K562 (cell line): ENCODE data around the gene NUP88. TPM values are rescaled to one million over a fixed set of nuclear protein-coding genes. Genes with fewer than 3 reads are reported as not detected.

ENCODE experiments used
- GABPB1 ChIP-seq: sonication (generic); formaldehyde crosslinking; IDR thresholded peaks from 2 replicates; pipeline ENCODE4 v1.8.0; 2022; ENCODE audit warnings: mild to moderate bottlenecking, missing genetic modification reagents
- HSF4 ChIP-seq: fragments of 250-450 bp; sonication (Bioruptor Pico); IDR thresholded peaks from 2 replicates; pipeline ENCODE4 v2.1.2; 2022; ENCODE audit warnings: mild to moderate bottlenecking, moderate library complexity, borderline replicate concordance
- ILF3 ChIP-seq: fragments of 450-650 bp; IDR thresholded peaks from 2 replicates; pipeline ENCODE4 v1.6.1; 2018; ENCODE audit warnings: antibody characterized with exemption, mild to moderate bottlenecking, moderate library complexity, borderline replicate concordance
- KAT2B ChIP-seq: IDR thresholded peaks from one replicate; pipeline ENCODE4 v1.6.1; 2012; ENCODE audit warnings: low read depth, mild to moderate bottlenecking, control low read depth, inconsistent platforms, low read length, moderate library complexity
- MTA3 ChIP-seq: fragments of 450-650 bp; formaldehyde crosslinking; IDR thresholded peaks from 2 replicates; pipeline ENCODE4 v1.6.1; 2017; ENCODE audit warnings: mild to moderate bottlenecking, borderline replicate concordance
- PHF8 ChIP-seq: fragments of 200-600 bp; sonication (generic); IDR thresholded peaks from 2 replicates; pipeline ENCODE4 v1.6.1; 2012; ENCODE audit warnings: mixed run types, mild to moderate bottlenecking, inconsistent platforms, low read length, moderate library complexity, borderline replicate concordance
- PTRF ChIP-seq: fragments of 450-650 bp; IDR thresholded peaks from 2 replicates; pipeline ENCODE4 v1.6.1; 2016; ENCODE audit warnings: mild to moderate bottlenecking, missing genetic modification characterization, missing compliant biosample characterization
- SMC3 ChIP-seq: conservative IDR thresholded peaks from 2 replicates; pipeline ENCODE4 v1.6.1; 2011; ENCODE audit warnings: low read depth, low read length, improper control_type of control experiment; ENCODE audit not compliant: insufficient read depth
- SRF ChIP-seq, 2 experiments: fragments of 250-450, 450-650 bp in 1 of 2; sonication (Bioruptor Pico) in 1 of 2; sonication (generic) in 1 of 2; formaldehyde crosslinking; IDR thresholded peaks; 2 replicates each; pipeline versions ENCODE4 v1.5.0 to v1.5.1; 2020 to 2022; ENCODE audit warnings: mild to moderate bottlenecking in 1 of 2, missing genetic modification reagents in 1 of 2
- ZNF232 ChIP-seq: sonication (generic); formaldehyde crosslinking; IDR thresholded peaks from 2 replicates; pipeline ENCODE4 v1.8.0; 2022; ENCODE audit warnings: mild to moderate bottlenecking, missing genetic modification reagents
- ZNF311 ChIP-seq: fragments of 250-450 bp; sonication (Bioruptor Pico); IDR thresholded peaks from 2 replicates; pipeline ENCODE4 v1.4.0; 2020; ENCODE audit warnings: mild to moderate bottlenecking, moderate library complexity
- ZNF551 ChIP-seq: fragments of 250-450 bp; sonication (Bioruptor Pico); IDR thresholded peaks from 2 replicates; pipeline ENCODE4 v1.5.0; 2021; ENCODE audit warnings: mild to moderate bottlenecking, moderate library complexity
- polyA plus RNA-seq, 8 experiments: library from polyadenylated mRNA; depleted of rRNA in 4 of 8; stranded (reverse) in 5 of 8; unstranded in 3 of 8; fragments of >200 nt; fragmentation: Nextera tagmentation in 2 of 8; fragmentation: Illumina TruSeq in 1 of 8; extraction: Ambion mirVana in 2 of 8; extraction: Trizol in 1 of 8; gene quantifications; 2 replicates each; pipeline versions ENCODE4 v1.2.1 to v1.2.3, GENCODE V29; 2011 to 2014; ENCODE audit warnings: inconsistent platforms in 1 of 8, missing spikeins in 1 of 8
- total RNA-seq, 7 experiments: library from RNA; depleted of rRNA in 6 of 7; stranded (reverse); fragments of >200 nt in 6 of 7; fragmentation: Illumina TruSeq in 2 of 7; extraction: Trizol in 2 of 7; gene quantifications; 2 replicates each; pipeline versions ENCODE4 v1.2.1 to v1.2.3, GENCODE V29; 2011 to 2021; ENCODE audit warnings: low replicate concordance in 1 of 7
- TF ChIP-seq, protein P1 (sequence below): sonication (generic); formaldehyde crosslinking; IDR thresholded peaks from 2 replicates; pipeline ENCODE4 v1.5.0; 2020; ENCODE audit warnings: missing genetic modification reagents
- TF ChIP-seq, protein P2 (sequence below), 2 experiments: IDR thresholded peaks; 2 replicates each; pipeline ENCODE4 v1.6.1; 2011; ENCODE audit warnings: borderline replicate concordance in 1 of 2, control low read depth in 1 of 2, low read depth in 1 of 2, low read length in 1 of 2, mild to moderate bottlenecking in 1 of 2, mixed read lengths in 1 of 2, moderate library complexity in 1 of 2; ENCODE audit not compliant: insufficient read depth in 1 of 2, insufficient read length in 1 of 2, poor library complexity in 1 of 2, severe bottlenecking in 1 of 2; ENCODE audit errors: extremely low read depth in 1 of 2
- TF ChIP-seq, protein P3 (sequence below): sonication (generic); formaldehyde crosslinking; IDR thresholded peaks from 2 replicates; pipeline ENCODE4 v1.8.0; 2022; ENCODE audit warnings: mild to moderate bottlenecking, missing genetic modification reagents
- TF ChIP-seq, protein P4 (sequence below): fragments of 200-800 bp; sonication (Bioruptor generic); IDR thresholded peaks from 2 replicates; pipeline ENCODE4 v1.6.1; 2017; ENCODE audit warnings: missing genetic modification characterization, missing compliant biosample characterization
- TF ChIP-seq, protein P5 (sequence below), 2 experiments: fragments of 450-650 bp; IDR thresholded peaks; 2 replicates each; pipeline ENCODE4 v1.6.1; 2016

Gene NUP88
- total and polyA plus RNA-seq, 9 of the 15 experiments (the other 6 are each of a cell fraction or from before 2014, with no cell fraction given): 59.9 to 160 (median 119) TPM

DNA sequence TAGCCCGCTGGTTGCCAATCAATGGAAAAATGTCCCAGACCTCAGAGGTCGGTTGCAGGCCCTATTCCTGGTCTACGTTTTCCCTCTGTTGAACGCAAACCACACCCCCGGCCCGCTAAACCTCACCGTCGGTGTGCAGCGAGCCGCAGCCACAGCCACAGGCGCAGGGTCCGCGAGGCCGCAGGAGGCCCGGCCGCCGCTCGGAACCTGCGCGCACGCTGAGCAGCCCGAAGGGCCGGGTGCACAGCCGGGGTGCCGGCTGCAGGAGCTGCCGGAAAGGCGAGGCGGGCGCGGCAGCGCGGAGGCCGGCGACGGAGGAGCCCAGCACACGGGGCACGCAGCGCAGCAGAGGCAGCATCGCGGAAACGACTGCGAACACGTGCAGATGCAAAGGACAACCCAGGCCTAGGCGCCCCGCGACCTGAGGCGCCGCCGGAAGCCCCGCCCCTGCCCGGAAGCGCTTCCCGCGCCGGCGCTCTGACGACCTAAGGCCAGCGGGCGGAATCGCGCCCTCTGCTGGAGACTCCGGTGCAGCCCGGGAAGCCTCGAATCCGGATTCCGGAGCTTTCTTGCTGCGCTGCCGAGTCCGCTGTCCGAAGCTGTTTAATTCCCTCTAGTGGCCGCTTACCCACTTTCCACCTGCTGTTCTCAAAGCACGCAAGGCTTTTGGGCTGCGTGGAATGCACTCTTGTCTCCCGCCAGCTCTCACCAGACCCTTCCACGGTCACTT lies 19.4 kb upstream of the NUP88 start, which contains the start of gene C1QBP (continued):
- TF ChIP-seq, protein P1, sequence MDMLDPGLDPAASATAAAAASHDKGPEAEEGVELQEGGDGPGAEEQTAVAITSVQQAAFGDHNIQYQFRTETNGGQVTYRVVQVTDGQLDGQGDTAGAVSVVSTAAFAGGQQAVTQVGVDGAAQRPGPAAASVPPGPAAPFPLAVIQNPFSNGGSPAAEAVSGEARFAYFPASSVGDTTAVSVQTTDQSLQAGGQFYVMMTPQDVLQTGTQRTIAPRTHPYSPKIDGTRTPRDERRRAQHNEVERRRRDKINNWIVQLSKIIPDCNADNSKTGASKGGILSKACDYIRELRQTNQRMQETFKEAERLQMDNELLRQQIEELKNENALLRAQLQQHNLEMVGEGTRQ: no peak
- TF ChIP-seq KAT2B (no peak), GABPB1 (CRISPR knock-in tag) (peak; percentile 86), ZNF311 (CRISPR knock-in tag) (no peak), HSF4 (CRISPR knock-in tag) (no peak), ZNF232 (CRISPR knock-in tag) (no peak), SRF (CRISPR knock-in tag; IDR thresholded peaks at IDR 0.05) (no peak), PTRF (tag) (no peak), ILF3 (no peak), PHF8 (peak; percentile 92; the same call in 1 of the 2 replicates), ZNF551 (CRISPR knock-in tag) (no peak), SMC3 (peak; percentile 49), MTA3 (peak; percentile 60; the same call in 1 of the 2 replicates)
- TF ChIP-seq, protein P2, sequence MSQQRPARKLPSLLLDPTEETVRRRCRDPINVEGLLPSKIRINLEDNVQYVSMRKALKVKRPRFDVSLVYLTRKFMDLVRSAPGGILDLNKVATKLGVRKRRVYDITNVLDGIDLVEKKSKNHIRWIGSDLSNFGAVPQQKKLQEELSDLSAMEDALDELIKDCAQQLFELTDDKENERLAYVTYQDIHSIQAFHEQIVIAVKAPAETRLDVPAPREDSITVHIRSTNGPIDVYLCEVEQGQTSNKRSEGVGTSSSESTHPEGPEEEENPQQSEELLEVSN (IDR thresholded peaks at IDR 0.05; ENCODE audit: borderline replicate concordance in 1 of 2, extremely low read depth in 1 of 2, insufficient read depth in 1 of 2, insufficient read length in 1 of 2, low read depth in 1 of 2, low read length in 1 of 2, poor library complexity in 1 of 2, severe bottlenecking in 1 of 2): peak; percentile 48
- TF ChIP-seq, protein P3, sequence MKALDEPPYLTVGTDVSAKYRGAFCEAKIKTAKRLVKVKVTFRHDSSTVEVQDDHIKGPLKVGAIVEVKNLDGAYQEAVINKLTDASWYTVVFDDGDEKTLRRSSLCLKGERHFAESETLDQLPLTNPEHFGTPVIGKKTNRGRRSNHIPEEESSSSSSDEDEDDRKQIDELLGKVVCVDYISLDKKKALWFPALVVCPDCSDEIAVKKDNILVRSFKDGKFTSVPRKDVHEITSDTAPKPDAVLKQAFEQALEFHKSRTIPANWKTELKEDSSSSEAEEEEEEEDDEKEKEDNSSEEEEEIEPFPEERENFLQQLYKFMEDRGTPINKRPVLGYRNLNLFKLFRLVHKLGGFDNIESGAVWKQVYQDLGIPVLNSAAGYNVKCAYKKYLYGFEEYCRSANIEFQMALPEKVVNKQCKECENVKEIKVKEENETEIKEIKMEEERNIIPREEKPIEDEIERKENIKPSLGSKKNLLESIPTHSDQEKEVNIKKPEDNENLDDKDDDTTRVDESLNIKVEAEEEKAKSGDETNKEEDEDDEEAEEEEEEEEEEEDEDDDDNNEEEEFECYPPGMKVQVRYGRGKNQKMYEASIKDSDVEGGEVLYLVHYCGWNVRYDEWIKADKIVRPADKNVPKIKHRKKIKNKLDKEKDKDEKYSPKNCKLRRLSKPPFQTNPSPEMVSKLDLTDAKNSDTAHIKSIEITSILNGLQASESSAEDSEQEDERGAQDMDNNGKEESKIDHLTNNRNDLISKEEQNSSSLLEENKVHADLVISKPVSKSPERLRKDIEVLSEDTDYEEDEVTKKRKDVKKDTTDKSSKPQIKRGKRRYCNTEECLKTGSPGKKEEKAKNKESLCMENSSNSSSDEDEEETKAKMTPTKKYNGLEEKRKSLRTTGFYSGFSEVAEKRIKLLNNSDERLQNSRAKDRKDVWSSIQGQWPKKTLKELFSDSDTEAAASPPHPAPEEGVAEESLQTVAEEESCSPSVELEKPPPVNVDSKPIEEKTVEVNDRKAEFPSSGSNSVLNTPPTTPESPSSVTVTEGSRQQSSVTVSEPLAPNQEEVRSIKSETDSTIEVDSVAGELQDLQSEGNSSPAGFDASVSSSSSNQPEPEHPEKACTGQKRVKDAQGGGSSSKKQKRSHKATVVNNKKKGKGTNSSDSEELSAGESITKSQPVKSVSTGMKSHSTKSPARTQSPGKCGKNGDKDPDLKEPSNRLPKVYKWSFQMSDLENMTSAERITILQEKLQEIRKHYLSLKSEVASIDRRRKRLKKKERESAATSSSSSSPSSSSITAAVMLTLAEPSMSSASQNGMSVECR: peak; percentile 87
- TF ChIP-seq, protein P4, sequence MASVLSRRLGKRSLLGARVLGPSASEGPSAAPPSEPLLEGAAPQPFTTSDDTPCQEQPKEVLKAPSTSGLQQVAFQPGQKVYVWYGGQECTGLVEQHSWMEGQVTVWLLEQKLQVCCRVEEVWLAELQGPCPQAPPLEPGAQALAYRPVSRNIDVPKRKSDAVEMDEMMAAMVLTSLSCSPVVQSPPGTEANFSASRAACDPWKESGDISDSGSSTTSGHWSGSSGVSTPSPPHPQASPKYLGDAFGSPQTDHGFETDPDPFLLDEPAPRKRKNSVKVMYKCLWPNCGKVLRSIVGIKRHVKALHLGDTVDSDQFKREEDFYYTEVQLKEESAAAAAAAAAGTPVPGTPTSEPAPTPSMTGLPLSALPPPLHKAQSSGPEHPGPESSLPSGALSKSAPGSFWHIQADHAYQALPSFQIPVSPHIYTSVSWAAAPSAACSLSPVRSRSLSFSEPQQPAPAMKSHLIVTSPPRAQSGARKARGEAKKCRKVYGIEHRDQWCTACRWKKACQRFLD (CRISPR knock-in tag): 0 out of 2 replicates have a peak, but pooled peaks have one; percentile 24
- TF ChIP-seq, protein P5, sequence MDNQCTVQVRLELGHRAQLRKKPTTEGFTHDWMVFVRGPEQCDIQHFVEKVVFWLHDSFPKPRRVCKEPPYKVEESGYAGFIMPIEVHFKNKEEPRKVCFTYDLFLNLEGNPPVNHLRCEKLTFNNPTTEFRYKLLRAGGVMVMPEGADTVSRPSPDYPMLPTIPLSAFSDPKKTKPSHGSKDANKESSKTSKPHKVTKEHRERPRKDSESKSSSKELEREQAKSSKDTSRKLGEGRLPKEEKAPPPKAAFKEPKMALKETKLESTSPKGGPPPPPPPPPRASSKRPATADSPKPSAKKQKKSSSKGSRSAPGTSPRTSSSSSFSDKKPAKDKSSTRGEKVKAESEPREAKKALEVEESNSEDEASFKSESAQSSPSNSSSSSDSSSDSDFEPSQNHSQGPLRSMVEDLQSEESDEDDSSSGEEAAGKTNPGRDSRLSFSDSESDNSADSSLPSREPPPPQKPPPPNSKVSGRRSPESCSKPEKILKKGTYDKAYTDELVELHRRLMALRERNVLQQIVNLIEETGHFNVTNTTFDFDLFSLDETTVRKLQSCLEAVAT (IDR thresholded peaks at IDR 0.05): no peak
